H9 (cell line): ENCODE measurements around the gene ENO1. TPM values are rescaled to one million over a fixed set of nuclear protein-coding genes. Genes with fewer than 3 reads are reported as not detected.

Experiments used
- DNase-seq: peaks from one replicate; pipeline ENCODE4 v3.0.0-alpha.2; 2017
- H2AFZ ChIP-seq: one replicate; pipeline ENCODE4 v1.6.1; 2013; ENCODE audit warnings: mild to moderate bottlenecking, low read length, control low read depth, moderate library complexity
- H2AK5ac ChIP-seq: 2 replicates; pipeline ENCODE4 v1.6.1; 2013; ENCODE audit warnings: low read length, control low read depth, mixed read lengths; ENCODE audit not compliant: insufficient read length
- H2BK120ac ChIP-seq: one replicate; pipeline ENCODE4 v1.6.1; 2013; ENCODE audit warnings: low read depth, mild to moderate bottlenecking, low read length, control low read depth, inconsistent platforms; ENCODE audit not compliant: poor library complexity, severe bottlenecking
- H2BK12ac ChIP-seq: 2 replicates; pipeline ENCODE4 v1.6.1; 2013; ENCODE audit warnings: low read length, control low read depth, mixed read lengths, low read depth; ENCODE audit not compliant: insufficient read length
- H2BK15ac ChIP-seq: 2 replicates; pipeline ENCODE4 v1.6.1; 2013; ENCODE audit warnings: low read depth, low read length, control low read depth
- H2BK20ac ChIP-seq: one replicate; pipeline ENCODE4 v1.6.1; 2013; ENCODE audit warnings: low read depth, mild to moderate bottlenecking, low read length, control low read depth, inconsistent platforms; ENCODE audit not compliant: poor library complexity, severe bottlenecking
- H2BK5ac ChIP-seq: 2 replicates; pipeline ENCODE4 v1.6.1; 2013; ENCODE audit warnings: low read length, control low read depth, mixed read lengths; ENCODE audit not compliant: insufficient read length
- H3K14ac ChIP-seq: 2 replicates; pipeline ENCODE4 v1.6.1; 2013; ENCODE audit warnings: low read length, control low read depth; ENCODE audit not compliant: insufficient read depth
- H3K18ac ChIP-seq: 2 replicates; pipeline ENCODE4 v1.6.1; 2013; ENCODE audit warnings: low read depth, mild to moderate bottlenecking, mixed read lengths, low read length, control low read depth; ENCODE audit not compliant: insufficient read length
- H3K23ac ChIP-seq: 2 replicates; pipeline ENCODE4 v1.6.1; 2013; ENCODE audit warnings: low read length, control low read depth, mixed read lengths, low read depth; ENCODE audit not compliant: insufficient read length
- H3K23me2 ChIP-seq: 2 replicates; pipeline ENCODE4 v1.6.1; 2013; ENCODE audit warnings: low read depth, mild to moderate bottlenecking, mixed read lengths, low read length, control low read depth; ENCODE audit not compliant: insufficient read length, poor library complexity, severe bottlenecking
- H3K27ac ChIP-seq: 2 replicates; pipeline ENCODE4 v1.5.1; 2013; ENCODE audit warnings: low read length, control low read depth, mixed read lengths, low read depth; ENCODE audit not compliant: insufficient read length
- H3K27me3 ChIP-seq: 2 replicates; pipeline ENCODE4 v1.6.1; 2013; ENCODE audit warnings: low read length, control low read depth, inconsistent platforms; ENCODE audit not compliant: insufficient read depth
- H3K4ac ChIP-seq: 2 replicates; pipeline ENCODE4 v1.6.1; 2013; ENCODE audit warnings: low read depth, mild to moderate bottlenecking, control low read depth, inconsistent platforms, low read length, moderate library complexity
- H3K4me1 ChIP-seq: 2 replicates; pipeline ENCODE4 v1.6.1; 2013; ENCODE audit warnings: low read length, control low read depth, inconsistent platforms; ENCODE audit not compliant: insufficient read depth
- H3K4me2 ChIP-seq: 2 replicates; pipeline ENCODE4 v1.6.1; 2013; ENCODE audit warnings: low read length, control low read depth, mixed read lengths; ENCODE audit not compliant: insufficient read length, insufficient read depth
- H3K56ac ChIP-seq: 2 replicates; pipeline ENCODE4 v1.6.1; 2013; ENCODE audit warnings: low read depth, mild to moderate bottlenecking, mixed read lengths, low read length, control low read depth; ENCODE audit not compliant: insufficient read length
- H3K79me1 ChIP-seq: 2 replicates; pipeline ENCODE4 v1.6.1; 2013; ENCODE audit warnings: low read depth, mild to moderate bottlenecking, moderate library complexity, low read length, control low read depth, inconsistent platforms; ENCODE audit not compliant: insufficient read depth, poor library complexity, severe bottlenecking
- H3K79me2 ChIP-seq: 2 replicates; pipeline ENCODE4 v1.6.1; 2013; ENCODE audit warnings: low read length, control low read depth, inconsistent platforms; ENCODE audit not compliant: insufficient read depth
- H3K9ac ChIP-seq: 2 replicates; pipeline ENCODE4 v1.6.1; 2013; ENCODE audit warnings: low read length, control low read depth, mixed read lengths; ENCODE audit not compliant: insufficient read length; ENCODE audit errors: extremely low read depth
- H3K9me3 ChIP-seq: one replicate; pipeline ENCODE4 v1.6.1; 2013; ENCODE audit warnings: low read depth, low read length, inconsistent platforms; ENCODE audit not compliant: control insufficient read depth
- H3T11ph ChIP-seq: one replicate; pipeline ENCODE4 v1.6.1; 2013; ENCODE audit warnings: mild to moderate bottlenecking, low read length, control low read depth, inconsistent platforms
- H4K20me1 ChIP-seq: one replicate; pipeline ENCODE4 v1.6.1; 2013; ENCODE audit not compliant: control insufficient read depth, insufficient read length, insufficient read depth
- H4K5ac ChIP-seq: 2 replicates; pipeline ENCODE4 v1.6.1; 2013; ENCODE audit warnings: low read depth, mild to moderate bottlenecking, mixed read lengths, low read length, control low read depth; ENCODE audit not compliant: insufficient read length
- H4K8ac ChIP-seq: replicated peaks from 2 replicates; pipeline ENCODE4 v1.6.1; 2013; ENCODE audit warnings: low read length, control low read depth, mixed read lengths, low read depth; ENCODE audit not compliant: insufficient read length
- H4K91ac ChIP-seq: 2 replicates; pipeline ENCODE4 v1.6.1; 2013; ENCODE audit warnings: low read depth, mild to moderate bottlenecking, moderate library complexity, mixed read lengths, low read length, control low read depth; ENCODE audit not compliant: insufficient read length
- H3K27ac Mint-ChIP-seq, 3 experiments: 2 replicates in 2 of 3; 3 replicates in 1 of 3; pipeline ENCODE4 v1.8.0; 2020 to 2021; ENCODE audit warnings: mixed read lengths in 3 of 3, mild to moderate bottlenecking in 1 of 3, moderate library complexity in 1 of 3
- H3K27me3 Mint-ChIP-seq: 2 replicates; pipeline ENCODE4 v1.8.0; 2021; ENCODE audit warnings: low read depth, mild to moderate bottlenecking, moderate library complexity, mixed read lengths
- H3K36me3 Mint-ChIP-seq, 3 experiments: 2 replicates in 2 of 3; 3 replicates in 1 of 3; pipeline ENCODE4 v1.8.0; 2020 to 2021; ENCODE audit warnings: low read depth in 3 of 3, mixed read lengths in 3 of 3; ENCODE audit not compliant: insufficient read depth in 1 of 3
- H3K4me1 Mint-ChIP-seq, 2 experiments: 2 replicates each; pipeline ENCODE4 v1.8.0; 2020; ENCODE audit warnings: mixed read lengths in 2 of 2
- H3K4me3 Mint-ChIP-seq, 2 experiments: 2 replicates in 1 of 2; 3 replicates in 1 of 2; pipeline ENCODE4 v1.8.0; 2020 to 2021; ENCODE audit warnings: mild to moderate bottlenecking in 2 of 2, mixed read lengths in 2 of 2, moderate library complexity in 1 of 2
- H3K9me3 Mint-ChIP-seq, 2 experiments: 2 replicates in 1 of 2; 3 replicates in 1 of 2; pipeline ENCODE4 v1.8.0; 2020; ENCODE audit warnings: mild to moderate bottlenecking in 2 of 2, mixed read lengths in 2 of 2, moderate library complexity in 1 of 2
- CTCF ChIP-seq: fragments of 200-600 bp; sonication (generic); conservative IDR thresholded peaks from 3 replicates; pipeline ENCODE4 v1.8.0; 2021; ENCODE audit warnings: antibody characterized with exemption, mild to moderate bottlenecking
- WGBS: extraction: QIAGEN DNeasy Blood & Tissue Kit; methylation state at CpG from one replicate; pipeline ENCODE4 v1.1.7; 2013; ENCODE audit warnings: missing lambda C conversion rate, low lambda C conversion rate, mixed read lengths; ENCODE audit not compliant: insufficient read length; ENCODE audit errors: extremely low coverage; 5-methylcytosine and 5-hydroxymethylcytosine counted together
- total RNA-seq: library from RNA; stranded (reverse); gene quantifications from 2 replicates; pipeline ENCODE4 v1.2.1, GENCODE V29; 2021

Gene ENO1
- total RNA-seq, 1 experiment from 2014 or later: 1,781 TPM

- H3K9me3 Mint-ChIP-seq: peaks cover 0 to 2% of the 10 kb centered on the region in 2 experiments; a peak in 2 of 5 replicates
- Histone ChIP-seq H3K79me2 (peaks cover 28% of the 10 kb centered on the region), H4K91ac (no peak overlapping the region), H2AFZ (no peak overlapping the region), H3K56ac (no peak overlapping the region), H3K27ac (no peak overlapping the region), H2BK5ac (no peak overlapping the region), H3K14ac (peak overlapping the region; percentile 11; the same call in 1 of the 2 replicates), H4K20me1 (no peaks in the 10 kb centered on the region), H3K9ac (no peak overlapping the region), H3K23ac (no peak overlapping the region), H3K23me2 (no peaks in the 10 kb centered on the region), H3K18ac (no peak overlapping the region), H3T11ph (no peak overlapping the region), H2BK20ac (no peak overlapping the region), H3K4me2 (peak overlapping the region; percentile 48), H3K79me1 (peaks cover 4% of the 10 kb centered on the region), H3K4me1 (peaks cover 5% of the 10 kb centered on the region; the same call in 1 of the 2 replicates), H3K27me3 (no peaks in the 10 kb centered on the region), H2BK12ac (no peak overlapping the region), H2BK15ac (no peak overlapping the region), H2BK120ac (no peak overlapping the region), H4K8ac (no peak overlapping the region), H2AK5ac (no peak overlapping the region), H3K9me3 (no peaks in the 10 kb centered on the region), H3K4ac (no peak overlapping the region), H4K5ac (no peak overlapping the region)
- peaks cover 43 to 49% of the 10 kb centered on the region in 2 experiments for H3K4me1 Mint-ChIP-seq
- peak overlapping the region; percentile 65 to 84 (median 77) for H3K27ac Mint-ChIP-seq
- H3K36me3 Mint-ChIP-seq: peaks cover 27 to 38% (median 33%) of the 10 kb centered on the region in 3 experiments
- H3K4me3 Mint-ChIP-seq: peak overlapping the region; percentile 64 to 79
- no CpG with 5 or more reads among the region's 11 CpGs for WGBS
- peak; percentile 30; the same call in 2 of the 3 replicates for TF ChIP-seq CTCF
- no peak for DNase-seq
- peaks cover 30% of the 10 kb centered on the region for H3K27me3 Mint-ChIP-seq
Measured at GRCh38 chr1:8879464-8879921, 1.0 kb upstream of the ENO1 start.
